Psoas muscle (tissue), 8 donors: ENCODE data around the gene RAB12. TPM values are rescaled to one million over a fixed set of nuclear protein-coding genes. Genes with fewer than 3 reads are reported as not detected.
A peak's percentile ranks its signal among the peaks of the same experiment; 100 is the strongest.
"Not testable (repeated sequence)": the region's sequence is repeated elsewhere in the genome, so short reads cannot be mapped to it uniquely, and the experiment has no call there.

Experiments
- ATAC-seq, 4 donors: fragments of 200-7000 bp; cut with Tn5 transposase; one replicate each; pipeline ENCODE4 v1.9.1; 2020; ENCODE audit warnings: moderate library complexity in 3 of 4, mild to moderate bottlenecking in 2 of 4
- DNase-seq, 2 donors: peaks; one replicate each; pipeline ENCODE4 v3.0.0-alpha.2; 2020
- H3K27ac ChIP-seq: fragments of 200-600 bp; one replicate; pipeline ENCODE4 v1.8.0; 2022
- H3K27me3 ChIP-seq, 3 donors: fragments of 200-600 bp in 1 of 3; one replicate each; pipeline versions ENCODE4 v1.6.1 to v1.8.0; 2013 to 2022; ENCODE audit warnings: low read length in 2 of 3, mild to moderate bottlenecking in 2 of 3, moderate library complexity in 1 of 3; ENCODE audit not compliant: insufficient read depth in 3 of 3
- H3K36me3 ChIP-seq, 2 donors: fragments of 200-600 bp in 1 of 2; one replicate each; pipeline versions ENCODE4 v1.6.1 to v1.8.0; 2013 to 2022; ENCODE audit warnings: low read depth in 1 of 2, mild to moderate bottlenecking in 1 of 2, moderate library complexity in 1 of 2; ENCODE audit not compliant: insufficient read depth in 1 of 2
- H3K4me1 ChIP-seq: fragments of 200-600 bp; one replicate; pipeline ENCODE4 v1.8.0; 2022
- H3K4me3 ChIP-seq: fragments of 200-600 bp; one replicate; pipeline ENCODE4 v1.8.0; 2022; ENCODE audit warnings: mild to moderate bottlenecking
- H3K9me3 ChIP-seq: fragments of 200-600 bp; one replicate; pipeline ENCODE4 v1.8.0; 2022
- CTCF ChIP-seq: fragments of 200-600 bp; IDR thresholded peaks from one replicate; pipeline ENCODE4 v1.8.0; 2022; ENCODE audit warnings: antibody characterized with exemption
- WGBS, 3 donors: extraction: QIAGEN DNeasy Blood & Tissue Kit; methylation state at CpG; one replicate each; pipeline versions ENCODE4 v1.1.6 to v1.1.7; 2013; 5-methylcytosine and 5-hydroxymethylcytosine counted together
- intact Hi-C, 2 donors: fragments of 100-400 bp; cut with DNase I; formaldehyde crosslinking; loops; one replicate each; pipeline versions ENCODE4 v1.11.0 to v1.14.2; 2022
- polyA plus RNA-seq, 3 donors: library from polyadenylated mRNA; stranded (reverse); fragments of 200-250 nt; gene quantifications; one replicate each; pipeline ENCODE4 v1.2.3, GENCODE V29; 2013
- total RNA-seq, 4 donors: library from RNA; stranded (reverse); fragmentation: NEBNext Ultra II Directional in 2 of 4; extraction: Animal tissue kit (Norgen Biotek cat#: 25700) in 2 of 4; gene quantifications; one replicate each; pipeline versions ENCODE4 v1.2.1 to v1.2.4, GENCODE V29; 2021 to 2023
- donor health status: healthy with polysubstance abuse.
- donor health status: DM: no; HTN: no; CAD: no; lungs with moderate emphysema.
- donor health status: Bipolar disorder and iron deficiency.
- donor health status: healthy.
- donor health status: DM: yes; HTN: yes; CAD: no.
- donor health status: DM: no; HTN: no; CAD: no.
- donor health status: DM: no; HTN: no; CAD: no.
- donor health status: DM: yes; HTN: yes; CAD: no.

Gene RAB12
- total and polyA plus RNA-seq, 7 donors: 49.0 to 239 (median 111) TPM

DNA sequence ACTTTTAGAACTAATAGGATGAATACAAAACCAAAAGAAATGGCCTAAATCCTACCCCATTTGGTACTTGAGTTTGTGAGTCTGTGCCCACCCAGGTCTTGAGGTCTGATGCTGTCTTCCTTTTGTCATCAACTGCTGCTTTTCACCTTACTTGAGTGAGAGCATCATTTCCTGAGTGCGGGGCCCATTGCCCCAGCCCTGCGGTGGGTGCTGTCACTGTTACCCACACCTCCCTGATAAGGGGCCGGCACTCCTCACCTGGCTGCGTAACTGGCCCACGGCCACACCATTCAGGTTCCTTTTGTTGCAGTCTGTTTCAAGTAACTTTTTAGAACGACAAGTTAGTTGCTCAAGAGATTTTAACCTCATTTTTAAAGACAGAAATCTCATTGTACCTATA is 25.3 kb downstream of the RAB12 start:
- 95 to 98% (median 97%) methylated on average over 6 of the region's 6 CpGs for WGBS, 3 donors
- Histone ChIP-seq H3K4me1 (peaks cover 26% of the 10 kb centered on the region), H3K4me3 (no peak overlapping the region), H3K9me3 (no peaks in the 10 kb centered on the region), H3K36me3 (peaks cover 2 to 65% of the 10 kb centered on the region in 2 donors), H3K27me3 (no peaks in the 10 kb centered on the region), H3K27ac (no peak overlapping the region)
- DNase-seq: no peak
- intact Hi-C loops: no loop called here
- no peak for ATAC-seq
- TF ChIP-seq CTCF: no peak

- intact Hi-C loops: no loop called here
- 94 to 97% (median 96%) methylated on average over 3 of the region's 3 CpGs for WGBS, 3 donors
- no peak for TF ChIP-seq CTCF
- Histone ChIP-seq H3K36me3 (peaks cover 2 to 71% of the 10 kb centered on the region in 2 donors), H3K4me1 (peaks cover 21% of the 10 kb centered on the region), H3K27ac (no peak overlapping the region), H3K9me3 (no peaks in the 10 kb centered on the region), H3K4me3 (no peak overlapping the region), H3K27me3 (no peaks in the 10 kb centered on the region)
- ATAC-seq: no peak
- DNase-seq: no peak
These were observed 25.9 kb downstream of the RAB12 start for GRCh38 chr18:8635087-8635486.

GRCh38 chr18:8639762-8640161 is 30.5 kb downstream of the RAB12 start:
- intact Hi-C loops: no loop called here
- DNase-seq: no peak

DNA sequence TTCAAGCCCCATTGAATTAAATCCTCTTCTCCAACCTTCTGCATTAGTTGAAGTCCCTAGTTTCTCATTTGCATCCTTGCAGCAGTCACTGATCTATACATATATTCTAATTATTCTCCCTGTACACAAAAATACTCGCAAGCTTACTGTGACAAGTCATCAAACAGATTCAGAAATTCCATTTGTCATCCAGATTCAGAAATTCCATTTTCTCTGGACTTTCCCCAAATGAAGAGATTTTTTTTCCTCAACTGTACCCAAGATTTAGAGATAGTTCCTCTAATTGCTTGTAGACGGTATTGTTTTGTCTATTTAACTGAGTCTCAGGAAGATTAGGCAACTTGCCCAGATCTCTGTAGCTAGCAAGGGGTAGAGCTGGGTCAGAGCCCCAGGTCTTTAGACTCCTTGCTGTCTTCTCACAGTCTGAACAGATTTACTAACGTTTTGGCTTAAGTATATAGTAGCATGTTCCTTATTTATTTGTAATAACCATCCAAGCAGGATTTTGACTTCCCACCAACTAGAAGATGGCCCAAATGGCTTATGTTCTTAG is 34.2 kb downstream of the RAB12 start:
- H3K9me3 ChIP-seq: no peaks in the 10 kb centered on the region
- intact Hi-C loops: no loop called here
- no peaks in the 10 kb centered on the region for H3K4me1 ChIP-seq
- TF ChIP-seq CTCF: no peak
- WGBS, 3 donors: 42 to 49% (median 42%) methylated on average over 3 of the region's 3 CpGs
- no peaks in the 10 kb centered on the region for H3K27me3 ChIP-seq
- H3K36me3 ChIP-seq: peaks cover 0 to 29% of the 10 kb centered on the region in 2 donors
- H3K4me3 ChIP-seq: no peak overlapping the region
- H3K27ac ChIP-seq: no peak overlapping the region
- DNase-seq (no peak), ATAC-seq (no peak)

More at GRCh38 chr18:8639762-8640161, 30.5 kb downstream of the RAB12 start:
- no peak for TF ChIP-seq CTCF
- ATAC-seq: peak in 1 of 4 donors; percentile 21
- no peak overlapping the region for H3K4me3 ChIP-seq
- no peaks in the 10 kb centered on the region for H3K4me1 ChIP-seq
- H3K27ac ChIP-seq: no peak overlapping the region
- no peaks in the 10 kb centered on the region for H3K9me3 ChIP-seq
- H3K27me3 ChIP-seq: no peaks in the 10 kb centered on the region
- WGBS, 3 donors: 95 to 97% (median 97%) methylated on average over 11 of the region's 11 CpGs
- peaks cover 2 to 66% of the 10 kb centered on the region in 2 donors for H3K36me3 ChIP-seq

GRCh38 chr18:8647359-8647758 is 38.1 kb downstream of the RAB12 start:
- H3K27me3 ChIP-seq, H3K27ac ChIP-seq, H3K36me3 ChIP-seq, DNase-seq, H3K9me3 ChIP-seq, ATAC-seq, H3K4me1 ChIP-seq, intact Hi-C loops, H3K4me3 ChIP-seq: not testable (repeated sequence)
- WGBS, 3 donors: 69 to 77% (median 75%) methylated on average over 3 of the region's 3 CpGs

DNA sequence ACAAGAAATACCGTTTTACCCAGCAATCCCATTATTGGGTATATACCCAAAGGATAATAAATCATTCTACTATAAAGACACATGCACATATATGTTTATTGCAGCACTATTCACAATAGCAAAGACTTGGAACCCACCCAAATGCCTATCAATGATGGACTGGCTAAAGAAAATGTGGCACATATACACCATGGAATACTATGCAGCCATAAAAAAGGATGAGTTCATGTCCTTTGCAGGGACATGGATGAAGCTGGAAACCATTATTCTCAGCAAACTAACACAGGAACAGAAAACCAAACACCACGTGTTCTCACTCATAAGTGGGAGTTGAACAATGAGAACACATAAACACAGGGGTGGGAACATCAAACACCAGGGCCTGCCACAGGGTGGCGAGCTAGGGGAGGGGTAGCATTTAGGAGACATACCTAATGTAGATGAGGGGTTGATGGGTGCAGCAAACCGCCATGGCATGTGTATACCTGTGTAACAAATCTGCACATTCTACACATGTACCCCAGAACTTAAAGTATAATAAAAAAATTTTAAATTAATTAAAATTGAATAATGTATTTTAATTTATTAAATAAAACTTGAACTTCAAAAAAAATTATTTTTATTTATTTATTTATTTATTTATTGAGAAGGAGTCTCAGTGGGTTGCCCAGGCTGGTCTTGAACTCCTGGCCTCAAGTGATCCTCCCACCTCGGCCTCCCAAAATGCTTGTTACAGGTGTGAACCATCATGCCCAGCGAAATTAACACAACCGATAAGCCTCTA is 42.4 kb downstream of the RAB12 start:
- H3K27ac ChIP-seq, H3K27me3 ChIP-seq, H3K4me1 ChIP-seq, H3K9me3 ChIP-seq, DNase-seq, H3K36me3 ChIP-seq, H3K4me3 ChIP-seq, ATAC-seq: not testable (repeated sequence)
- WGBS, 3 donors: 82 to 90% (median 89%) methylated on average over 7 of the region's 7 CpGs
- intact Hi-C loops: loop anchor here in 1 of 2 donors (2.0 kb wide), 1 partner anchor 337 kb away; no protein-coding TSS in a partner anchor
